HCT116 (cell line): ENCODE results near the gene MKI67. TPM values are rescaled to one million over a fixed set of nuclear protein-coding genes. Genes with fewer than 3 reads are reported as not detected.
A peak's percentile ranks its signal among the peaks of the same experiment; 100 is the strongest.

Source experiments
- ATAC-seq: fragments of 200-7000 bp; cut with Tn5 transposase; 2 replicates; pipeline ENCODE4 v1.9.1; 2020; ENCODE audit warnings: mild to moderate bottlenecking, moderate library complexity
- BruUV-seq: library from RNA; stranded (reverse); fragments of 400-500 nt; replicated peaks from 2 replicates; lab custom pipeline; 2021; lab: Mats Ljungman, UMichigan
- CTCF ChIA-PET: fragments of 300-600 bp; sonication (Branson Sonifier 250); formaldehyde crosslinking; loops from one replicate; lab custom pipeline; 2021; ENCODE audit warnings: antibody characterized with exemption; lab: Charles Lee
- POLR2A ChIA-PET: fragments of 300-600, 350-600 bp; sonication (Branson Sonifier 250); formaldehyde crosslinking; loops from one replicate; lab custom pipeline; 2021; ENCODE audit warnings: antibody characterized with exemption; lab: Charles Lee
- RAD21 ChIA-PET, 2 experiments: fragments of 300-600 bp; sonication (Branson Sonifier 250); formaldehyde crosslinking; loops; one replicate each; lab custom pipeline; 2023; ENCODE audit warnings: low total read pairs in 2 of 2; ENCODE audit not compliant: uncharacterized antibody in 2 of 2, unreplicated experiment in 2 of 2, low non-redundant PET in 1 of 2; lab: Charles Lee
- DNase-seq: peaks from one replicate; pipeline ENCODE4 v3.0.0-alpha.2; 2010; ENCODE audit warnings: low read depth, low spot score
- H2AFZ ChIP-seq: fragments of 200-600 bp; shearing (Covaris generic), sonication (generic); 2 replicates; pipeline ENCODE4 v1.6.1; 2017; ENCODE audit warnings: low read depth, mixed run types, mixed read lengths, antibody characterized with exemption, low read length; ENCODE audit not compliant: poor library complexity, severe bottlenecking
- H3K27ac ChIP-seq: 2 replicates; pipeline ENCODE4 v1.5.1; 2012; ENCODE audit warnings: low read depth, low read length
- H3K27me3 ChIP-seq: fragments of 200-600 bp; sonication (generic); 2 replicates; pipeline ENCODE4 v1.6.1; 2016; ENCODE audit warnings: mixed run types, low read length, mixed read lengths; ENCODE audit not compliant: insufficient read depth
- H3K36me3 ChIP-seq, 2 experiments: fragments of 200-500 bp in 1 of 2; fragments of 200-600 bp in 1 of 2; sonication (Bioruptor generic) in 1 of 2; sonication (generic) in 1 of 2; 2 replicates each; pipeline versions ENCODE4 v1.5.1 to v1.6.1; 2014 to 2016; ENCODE audit warnings: low read length in 2 of 2, inconsistent platforms in 1 of 2, mixed read lengths in 1 of 2, mixed run types in 1 of 2; ENCODE audit not compliant: insufficient read depth in 2 of 2, control insufficient read depth in 1 of 2
- H3K4me1 ChIP-seq, 2 experiments: fragments of 200-600 bp in 1 of 2; sonication (generic) in 1 of 2; 2 replicates each; pipeline versions ENCODE4 v1.5.1 to v1.6.1; 2012 to 2017; ENCODE audit warnings: low read length in 2 of 2, inconsistent platforms in 1 of 2, mild to moderate bottlenecking in 1 of 2, mixed read lengths in 1 of 2, mixed run types in 1 of 2, moderate library complexity in 1 of 2; ENCODE audit not compliant: insufficient read depth in 2 of 2, control insufficient read depth in 1 of 2
- H3K4me2 ChIP-seq: fragments of 200-600 bp; sonication (generic); 2 replicates; pipeline ENCODE4 v1.6.1; 2017; ENCODE audit warnings: mixed run types, low read length, mixed read lengths
- H3K4me3 ChIP-seq, 2 experiments: fragments of 200-600 bp in 1 of 2; sonication (generic) in 1 of 2; replicated peaks in 1 of 2; 2 replicates each; pipeline ENCODE4 v1.5.1; 2011 to 2016; ENCODE audit warnings: low read length in 2 of 2, control low read depth in 1 of 2, low read depth in 1 of 2, mild to moderate bottlenecking in 1 of 2, mixed read lengths in 1 of 2, mixed run types in 1 of 2
- H3K79me2 ChIP-seq: fragments of 200-600 bp; sonication (generic); 2 replicates; pipeline ENCODE4 v1.6.1; 2017; ENCODE audit warnings: mild to moderate bottlenecking, mixed run types, low read length, moderate library complexity, mixed read lengths; ENCODE audit not compliant: insufficient read depth
- H3K9ac ChIP-seq: fragments of 200-600 bp; sonication (generic); 2 replicates; pipeline ENCODE4 v1.6.1; 2016; ENCODE audit warnings: low read length, mixed read lengths
- H3K9me2 ChIP-seq: fragments of 200-600 bp; sonication (generic), shearing (Covaris generic); 2 replicates; pipeline ENCODE4 v1.6.1; 2017; ENCODE audit warnings: mixed run types, mild to moderate bottlenecking, moderate library complexity; ENCODE audit not compliant: insufficient read depth
- H3K9me3 ChIP-seq, 2 experiments: fragments of 200-500 bp in 1 of 2; fragments of 200-600 bp in 1 of 2; sonication (Bioruptor generic) in 1 of 2; sonication (generic) in 1 of 2; 2 replicates each; pipeline ENCODE4 v1.6.1; 2014 to 2017; ENCODE audit warnings: low read length in 2 of 2, mixed read lengths in 2 of 2, inconsistent platforms in 1 of 2, low read depth in 1 of 2, mild to moderate bottlenecking in 1 of 2, mixed run types in 1 of 2, moderate library complexity in 1 of 2; ENCODE audit not compliant: control insufficient read depth in 1 of 2, insufficient read depth in 1 of 2
- H4K20me1 ChIP-seq: fragments of 200-600 bp; sonication (generic), shearing (Covaris generic); 2 replicates; pipeline ENCODE4 v1.6.1; 2017; ENCODE audit warnings: mixed run types, mild to moderate bottlenecking, moderate library complexity; ENCODE audit not compliant: insufficient read depth
- CBX3 ChIP-seq: IDR thresholded peaks from 2 replicates; pipeline ENCODE4 v1.6.1; 2012; ENCODE audit warnings: low read depth
- CEBPB ChIP-seq: IDR thresholded peaks from 2 replicates; pipeline ENCODE4 v1.6.1; 2012; ENCODE audit warnings: low read depth
- CTCF ChIP-seq, 3 experiments: fragments of 200-600 bp in 1 of 3; sonication (generic) in 1 of 3; IDR thresholded peaks in 2 of 3; conservative IDR thresholded peaks in 1 of 3; 2 replicates each; pipeline ENCODE4 v1.5.1; 2012 to 2017; ENCODE audit warnings: low read depth in 2 of 3, low read length in 2 of 3, antibody characterized with exemption in 1 of 3, borderline replicate concordance in 1 of 3, control low read depth in 1 of 3, mild to moderate bottlenecking in 1 of 3, mixed read lengths in 1 of 3, mixed run types in 1 of 3, moderate library complexity in 1 of 3; ENCODE audit not compliant: insufficient read depth in 1 of 3
- ELF1 ChIP-seq: IDR thresholded peaks from 2 replicates; pipeline ENCODE4 v1.6.1; 2012; ENCODE audit warnings: low read depth, borderline replicate concordance
- EZH2phosphoT487 ChIP-seq: fragments of 200-600 bp; IDR thresholded peaks from 2 replicates; pipeline ENCODE4 v1.6.1; 2018; ENCODE audit warnings: antibody characterized with exemption, borderline replicate concordance
- POLR2A ChIP-seq: IDR thresholded peaks from 2 replicates; pipeline ENCODE4 v1.7.0; 2011; ENCODE audit warnings: borderline replicate concordance; ENCODE audit not compliant: insufficient read depth, insufficient read length; ENCODE audit errors: extremely low read depth
- RAD21 ChIP-seq: IDR thresholded peaks from 2 replicates; pipeline ENCODE4 v1.6.1; 2012; ENCODE audit warnings: low read depth, mild to moderate bottlenecking
- TCF7L2 ChIP-seq: IDR thresholded peaks from 2 replicates; pipeline ENCODE4 v1.7.0; 2011; ENCODE audit warnings: borderline replicate concordance, inconsistent platforms; ENCODE audit not compliant: insufficient read depth, insufficient read length; ENCODE audit errors: extremely low read depth
- YY1 ChIP-seq: IDR thresholded peaks from 2 replicates; pipeline ENCODE4 v1.6.1; 2011; ENCODE audit warnings: low read length, low read depth, moderate library complexity, mild to moderate bottlenecking; ENCODE audit not compliant: insufficient replicate concordance; ENCODE audit errors: extremely low read depth
- intact Hi-C: fragments of 100-400 bp; cut with micrococcal nuclease; formaldehyde crosslinking; loops from 2 replicates; pipeline ENCODE4 v1.10.0; 2022
- total RNA-seq: library from RNA; stranded (reverse); gene quantifications from one replicate; pipeline ENCODE4 v1.2.1, GENCODE V29; 2021; ENCODE audit not compliant: unreplicated experiment

Gene MKI67
- total RNA-seq, 1 experiment from 2014 or later, result 202 TPM

- H3K27me3 ChIP-seq, result no peaks in the 10 kb centered on the region
- peak overlapping the region; percentile 96; the same call in 1 of the 2 replicates for H3K9ac ChIP-seq
- no peaks in the 10 kb centered on the region for H3K9me3 ChIP-seq
- POLR2A ChIA-PET, result no interaction called here
- TF ChIP-seq TCF7L2 (no peak), CBX3 (no peak), POLR2A (no peak), CTCF (IDR thresholded peaks at IDR 0.05 in 2 of 3, conservative IDR thresholded peaks at IDR 0.05 in 1 of 3; ENCODE audit: borderline replicate concordance in 1 of 3, insufficient read depth in 1 of 3, low read depth in 2 of 3, low read length in 2 of 3) (no peak), EZH2phosphoT487 (no peak)
- intact Hi-C loops, result no loop called here
- H3K36me3 ChIP-seq, result peaks cover 26 to 51% of the 10 kb centered on the region in 2 experiments
- no peak overlapping the region for H3K27ac ChIP-seq
- peaks cover 17% of the 10 kb centered on the region; the same call in 1 of the 2 replicates for H4K20me1 ChIP-seq
- no TSS peak for BruUV-seq
- H3K9me2 ChIP-seq, result no peaks in the 10 kb centered on the region
- RAD21 ChIA-PET, result no interaction called here
- H3K79me2 ChIP-seq, result peaks cover 71% of the 10 kb centered on the region
- no peak overlapping the region for H3K4me3 ChIP-seq
- H3K4me1 ChIP-seq, result peaks cover 11 to 22% of the 10 kb centered on the region in 2 experiments; a peak in 3 of 4 replicates
- no peak for DNase-seq
- H2AFZ ChIP-seq, result no peak overlapping the region
- ATAC-seq, result no peak
- H3K4me2 ChIP-seq, result peak overlapping the region; percentile 81; the same call in 1 of the 2 replicates
- CTCF ChIA-PET, result no interaction called here
Measured at GRCh38 chr10:128123846-128124245, 2.4 kb downstream of the MKI67 start.

DNA sequence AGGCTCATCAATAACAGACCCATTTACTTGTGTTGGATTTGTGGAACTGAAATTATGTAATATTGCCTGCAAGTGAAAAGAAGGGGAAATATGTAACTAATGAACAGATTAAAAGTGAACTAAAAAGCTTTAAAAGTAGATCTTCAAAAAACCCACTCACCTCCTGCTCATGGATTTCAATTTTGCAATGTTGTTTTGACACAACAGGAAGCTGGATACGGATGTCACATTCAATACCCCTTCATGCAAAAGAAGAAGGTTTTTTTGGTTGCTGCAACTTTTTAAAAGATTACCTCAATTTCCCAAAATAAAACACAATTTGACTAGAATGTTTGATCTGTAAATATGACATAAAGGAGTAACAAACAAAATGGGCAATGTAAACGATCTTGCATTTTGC lies 3.3 kb downstream of the MKI67 start:
- Histone ChIP-seq H3K4me2 (no peak overlapping the region), H3K4me1 (peaks cover 11 to 22% of the 10 kb centered on the region in 2 experiments; a peak in 3 of 4 replicates), H3K9me3 (no peaks in the 10 kb centered on the region), H3K79me2 (peaks cover 80% of the 10 kb centered on the region), H2AFZ (no peak overlapping the region), H4K20me1 (peaks cover 17% of the 10 kb centered on the region; the same call in 1 of the 2 replicates), H3K9me2 (no peaks in the 10 kb centered on the region), H3K27me3 (no peaks in the 10 kb centered on the region), H3K4me3 (no peak overlapping the region), H3K27ac (no peak overlapping the region), H3K36me3 (peaks cover 32 to 59% of the 10 kb centered on the region in 2 experiments), H3K9ac (no peak overlapping the region)
- CTCF ChIA-PET, result no interaction called here
- intact Hi-C loops, result no loop called here
- RAD21 ChIA-PET, result no interaction called here
- no TSS peak for BruUV-seq
- POLR2A ChIA-PET, result no interaction called here
- no peak for TF ChIP-seq POLR2A
- TF ChIP-seq RAD21, result no peak
- no peak for TF ChIP-seq ELF1
- TF ChIP-seq CEBPB, result no peak
- no peak for TF ChIP-seq YY1
- ATAC-seq (no peak), DNase-seq (no peak)
